GM12873 (cell line): Measurements from ENCODE around the gene NUP42.

Source experiments
- CTCF ChIP-seq: IDR thresholded peaks from 2 replicates; pipeline ENCODE4 v1.5.1; 2012; ENCODE audit warnings: low read depth, mild to moderate bottlenecking, moderate library complexity, low read length, control low read depth; ENCODE audit not compliant: insufficient read depth; ENCODE audit errors: missing control alignments

Gene NUP42

GRCh38 chr7:23222439-23223030 lies 40.7 kb downstream of the NUP42 start:
- TF ChIP-seq CTCF = no peak

GRCh38 chr7:23226844-23227450 lies 45.1 kb downstream of the NUP42 start:
- TF ChIP-seq CTCF = no peak

GRCh38 chr7:23228412-23228811 lies 46.6 kb downstream of the NUP42 start:
- no peak for TF ChIP-seq CTCF

GRCh38 chr7:23230641-23231101 lies 48.8 kb downstream of the NUP42 start:
- TF ChIP-seq CTCF = no peak

GRCh38 chr7:23232966-23233365 lies 51.1 kb downstream of the NUP42 start:
- no peak for TF ChIP-seq CTCF

- peak; percentile 30 for TF ChIP-seq CTCF
Observed at GRCh38 chr7:23234569-23235296, 52.9 kb downstream of the NUP42 start.

- no peak for TF ChIP-seq CTCF
Observed at GRCh38 chr7:23235813-23236221, 54.0 kb downstream of the NUP42 start.
